ENCODE data around the gene TRIM17.

TRIM17 gene

GRCh38 chr1:228366866-228367741, 49.6 kb downstream of the TRIM17 start:
- no peak for DNase-seq (ENCODE audit: low spot score)

- no peak for DNase-seq (ENCODE audit: low spot score)
Observed at GRCh38 chr1:228366062-228366865, 50.4 kb downstream of the TRIM17 start.

- no peak for DNase-seq (ENCODE audit: low spot score)
Observed at GRCh38 chr1:228365271-228366061, 51.2 kb downstream of the TRIM17 start.

DNA sequence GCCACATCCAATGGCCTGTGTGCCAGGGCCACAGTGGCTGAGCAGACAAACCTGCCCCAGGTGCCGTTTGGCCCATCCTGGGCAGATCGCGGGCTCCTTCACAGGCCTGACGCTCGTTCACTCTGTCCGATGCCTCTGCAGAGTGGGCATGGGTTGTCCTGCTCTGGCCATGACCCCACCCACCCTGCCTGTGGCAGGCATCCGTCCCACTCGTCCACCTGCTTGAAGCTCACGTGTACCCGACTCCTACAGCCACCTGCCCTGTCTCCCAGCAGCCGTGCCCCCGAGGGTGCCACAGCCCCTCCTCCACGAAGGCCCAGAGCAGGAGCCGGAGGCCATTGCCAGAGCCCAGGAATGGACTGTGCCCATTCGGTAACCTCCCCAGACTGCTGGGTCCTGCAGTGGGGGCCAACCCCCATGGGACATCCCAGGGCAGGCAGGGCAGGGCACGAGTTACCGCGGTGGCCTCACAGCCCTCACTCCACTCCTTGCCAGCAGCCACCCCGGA, 51.9 kb downstream of the TRIM17 start:
- no peak for DNase-seq (ENCODE audit: low spot score)

GRCh38 chr1:228364068-228364705, 52.5 kb downstream of the TRIM17 start:
- DNase-seq (ENCODE audit: low spot score) = no peak

GRCh38 chr1:228363686-228364067, 53.0 kb downstream of the TRIM17 start:
- no peak for DNase-seq (ENCODE audit: low spot score)

- DNase-seq (ENCODE audit: low spot score) = no peak
Observed at GRCh38 chr1:228362884-228363450, 53.7 kb downstream of the TRIM17 start.

DNA sequence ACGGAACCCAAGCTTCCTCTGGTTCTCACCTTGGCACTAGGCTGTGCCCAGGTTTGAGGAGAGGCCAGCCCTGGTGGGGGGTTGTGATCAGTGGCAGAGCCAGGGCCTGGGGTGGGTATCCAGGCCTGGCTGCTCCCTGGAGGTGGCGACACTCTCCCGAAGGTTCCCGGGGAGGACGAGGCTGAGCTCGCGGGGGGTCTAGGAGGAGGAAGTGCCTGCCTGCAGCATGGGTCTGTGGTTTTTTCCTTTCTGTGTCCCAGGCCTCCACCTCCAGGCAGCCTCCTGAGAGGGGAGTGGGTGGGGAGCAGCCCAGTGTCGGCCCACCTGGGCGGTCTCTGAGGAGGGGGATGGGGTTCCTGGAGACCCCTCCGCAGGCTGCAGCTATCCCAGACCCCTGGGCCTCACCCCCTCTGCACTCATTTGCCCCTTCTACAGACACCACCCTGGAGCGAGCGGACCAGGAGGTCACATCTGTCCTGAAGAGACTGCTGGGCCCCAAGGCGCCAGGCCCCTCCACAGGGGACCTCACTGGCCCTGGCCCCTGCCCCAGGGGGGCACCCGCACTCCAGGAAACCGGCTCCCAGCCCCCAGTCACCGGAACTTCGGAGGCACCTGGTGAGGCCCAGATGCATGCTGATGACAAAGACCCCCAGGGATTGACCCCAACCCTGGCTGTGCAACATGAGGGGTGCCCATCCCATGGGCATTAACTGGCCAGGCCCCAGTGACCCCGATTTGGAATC, 54.3 kb downstream of the TRIM17 start:
- DNase-seq (ENCODE audit: low spot score) = no peak

GRCh38 chr1:228361314-228362140, 55.1 kb downstream of the TRIM17 start:
- DNase-seq (ENCODE audit: low spot score) = no peak

- no peak for DNase-seq (ENCODE audit: low spot score)
Observed at GRCh38 chr1:228360533-228361313, 55.9 kb downstream of the TRIM17 start.

- no peak for DNase-seq (ENCODE audit: low spot score)
Observed at GRCh38 chr1:228359613-228360532, 56.8 kb downstream of the TRIM17 start.

DNA sequence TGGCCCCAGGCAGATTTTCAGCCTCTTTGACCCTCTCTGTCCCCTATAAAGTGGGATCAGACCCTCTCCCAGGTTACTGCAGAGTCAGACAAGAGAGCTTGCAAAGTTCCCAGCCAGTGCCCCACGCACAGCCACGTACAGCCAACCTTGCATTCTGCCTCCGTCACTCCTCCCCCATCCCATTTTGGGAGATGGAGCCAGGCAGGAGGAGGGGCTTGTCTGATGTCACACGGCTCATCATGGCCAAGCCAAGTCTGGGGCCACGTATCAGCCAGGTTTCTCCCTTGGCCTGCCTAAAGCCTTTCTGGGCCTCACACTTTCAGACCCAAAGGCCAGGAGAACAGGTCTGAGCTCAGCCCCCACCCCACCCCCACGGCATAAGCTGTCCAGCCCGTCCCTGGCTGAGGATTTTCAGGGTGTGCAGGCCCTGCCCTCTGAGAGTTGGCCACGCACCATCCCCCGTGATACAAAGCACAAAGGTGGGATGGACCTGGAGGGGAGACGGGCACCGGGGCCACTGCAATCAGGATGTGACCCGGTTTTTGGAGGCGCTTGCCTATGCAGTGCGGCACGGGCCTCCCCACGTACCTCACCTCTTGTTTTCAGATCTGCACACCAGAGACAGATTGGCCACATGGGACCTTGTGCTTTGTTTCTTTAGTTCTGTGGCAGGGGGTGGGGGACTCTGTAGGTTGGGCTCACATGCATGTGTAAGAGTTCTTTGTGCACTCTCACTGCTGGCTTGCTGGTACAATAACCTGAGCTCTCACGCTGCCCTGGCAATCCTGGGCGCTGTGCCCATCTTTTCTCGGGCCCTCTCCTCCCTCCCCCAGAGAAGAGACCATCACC, 57.7 kb downstream of the TRIM17 start:
- DNase-seq (ENCODE audit: low spot score) = no peak

- no peak for DNase-seq (ENCODE audit: low spot score)
Observed at GRCh38 chr1:228358039-228358763, 58.5 kb downstream of the TRIM17 start.
